HepG2 (cell line): ENCODE measurements around the gene HBA1. TPM values are rescaled to one million over a fixed set of nuclear protein-coding genes. Genes with fewer than 3 reads are reported as not detected.

Source experiments
- FLYWCH1 ChIP-seq: sonication (generic); formaldehyde crosslinking; IDR thresholded peaks from 2 replicates; pipeline ENCODE4 v1.8.1; 2023; ENCODE audit warnings: mild to moderate bottlenecking, missing genetic modification reagents
- GLI4 ChIP-seq: sonication (generic); formaldehyde crosslinking; IDR thresholded peaks from 2 replicates; pipeline ENCODE4 v1.5.1; 2020; ENCODE audit warnings: missing genetic modification reagents, mild to moderate bottlenecking, moderate library complexity, borderline replicate concordance
- KLF15 ChIP-seq: sonication (generic); formaldehyde crosslinking; IDR thresholded peaks from 2 replicates; pipeline ENCODE4 v1.8.1; 2023; ENCODE audit warnings: borderline replicate concordance, mild to moderate bottlenecking, inconsistent platforms, missing genetic modification reagents, mixed read lengths
- RFXAP ChIP-seq: sonication (generic); formaldehyde crosslinking; IDR thresholded peaks from 2 replicates; pipeline ENCODE4 v1.4.0; 2020; ENCODE audit warnings: missing genetic modification reagents, borderline replicate concordance
- SMAD1 ChIP-seq: sonication (generic); formaldehyde crosslinking; IDR thresholded peaks from 2 replicates; pipeline ENCODE4 v1.4.0; 2020; ENCODE audit warnings: missing genetic modification reagents, low read depth, mild to moderate bottlenecking, borderline replicate concordance
- TAF1 ChIP-seq: sonication (generic); formaldehyde crosslinking; IDR thresholded peaks from 2 replicates; pipeline ENCODE4 v1.4.0; 2020; ENCODE audit warnings: missing genetic modification reagents
- ZBTB7A ChIP-seq: sonication (generic); formaldehyde crosslinking; IDR thresholded peaks from 2 replicates; pipeline ENCODE4 v1.8.0; 2022; ENCODE audit warnings: mild to moderate bottlenecking, missing genetic modification reagents
- ZSCAN9 ChIP-seq: IDR thresholded peaks from 2 replicates; pipeline ENCODE4 v1.6.1; 2016; ENCODE audit warnings: borderline replicate concordance
- polyA plus RNA-seq, 8 experiments: library from polyadenylated mRNA; depleted of rRNA in 3 of 8; stranded (reverse) in 7 of 8; unstranded in 1 of 8; fragments of >200 nt; fragmentation: Illumina TruSeq in 4 of 8; extraction: Trizol in 4 of 8; gene quantifications; 2 replicates each; pipeline versions ENCODE4 v1.2.1 to v1.2.3, GENCODE V29; 2011 to 2016; ENCODE audit warnings: low read depth in 4 of 8, missing spikeins in 1 of 8, mixed read lengths in 1 of 8; ENCODE audit not compliant: insufficient read depth in 1 of 8
- total RNA-seq, 5 experiments: library from RNA; depleted of rRNA; stranded (reverse); fragments of >200 nt; fragmentation: Illumina TruSeq; extraction: Trizol; gene quantifications; 2 replicates each; pipeline ENCODE4 v1.2.3, GENCODE V29; 2016; ENCODE audit warnings: low read depth in 1 of 5
- TF ChIP-seq, protein P1 (sequence below): sonication (generic); formaldehyde crosslinking; IDR thresholded peaks from 2 replicates; pipeline ENCODE4 v1.8.0; 2022; ENCODE audit warnings: mild to moderate bottlenecking, missing genetic modification reagents; ENCODE audit not compliant: insufficient replicate concordance
- TF ChIP-seq, protein P2 (sequence below): sonication (generic); formaldehyde crosslinking; IDR thresholded peaks from 2 replicates; pipeline ENCODE4 v1.9.0; 2021; ENCODE audit warnings: mild to moderate bottlenecking, missing genetic modification reagents
- TF ChIP-seq, protein P3 (sequence below): sonication (generic); formaldehyde crosslinking; conservative IDR thresholded peaks from 2 replicates; pipeline ENCODE4 v1.4.0; 2020; ENCODE audit warnings: missing genetic modification reagents
- TF ChIP-seq, protein P4 (sequence below): sonication (generic); formaldehyde crosslinking; IDR thresholded peaks from 2 replicates; pipeline ENCODE4 v1.4.0; 2020; ENCODE audit warnings: missing genetic modification reagents, mild to moderate bottlenecking, borderline replicate concordance

Gene HBA1
- total and polyA plus RNA-seq, 2 of the 13 experiments (the other 11 are each of a cell fraction or from before 2014, with no cell fraction given), result 0.59 TPM; not detected in 1

DNA sequence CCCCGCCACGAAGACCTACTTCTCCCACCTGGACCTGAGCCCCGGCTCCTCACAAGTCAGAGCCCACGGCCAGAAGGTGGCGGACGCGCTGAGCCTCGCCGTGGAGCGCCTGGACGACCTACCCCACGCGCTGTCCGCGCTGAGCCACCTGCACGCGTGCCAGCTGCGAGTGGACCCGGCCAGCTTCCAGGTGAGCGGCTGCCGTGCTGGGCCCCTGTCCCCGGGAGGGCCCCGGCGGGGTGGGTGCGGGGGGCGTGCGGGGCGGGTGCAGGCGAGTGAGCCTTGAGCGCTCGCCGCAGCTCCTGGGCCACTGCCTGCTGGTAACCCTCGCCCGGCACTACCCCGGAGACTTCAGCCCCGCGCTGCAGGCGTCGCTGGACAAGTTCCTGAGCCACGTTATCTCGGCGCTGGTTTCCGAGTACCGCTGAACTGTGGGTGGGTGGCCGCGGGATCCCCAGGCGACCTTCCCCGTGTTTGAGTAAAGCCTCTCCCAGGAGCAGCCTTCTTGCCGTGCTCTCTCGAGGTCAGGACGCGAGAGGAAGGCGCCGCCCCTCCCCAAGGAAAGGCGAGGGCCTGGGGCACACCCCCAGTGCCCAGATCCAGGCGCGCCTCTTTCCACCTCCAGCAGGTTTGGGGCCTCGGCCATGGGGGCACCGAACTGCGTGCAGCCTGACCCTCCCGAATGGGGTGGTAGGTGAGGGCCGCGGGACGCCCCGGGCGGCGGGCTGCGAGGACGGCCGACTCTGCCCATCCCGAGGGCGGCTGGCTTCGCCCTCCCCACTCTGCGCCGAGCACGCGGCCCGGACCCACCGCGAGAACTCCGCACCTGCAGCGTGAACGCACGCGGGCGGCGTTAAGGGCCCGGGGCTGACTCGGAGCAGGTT lies 4.4 kb downstream of the HBA1 start (continued):
- TF ChIP-seq, protein P1, sequence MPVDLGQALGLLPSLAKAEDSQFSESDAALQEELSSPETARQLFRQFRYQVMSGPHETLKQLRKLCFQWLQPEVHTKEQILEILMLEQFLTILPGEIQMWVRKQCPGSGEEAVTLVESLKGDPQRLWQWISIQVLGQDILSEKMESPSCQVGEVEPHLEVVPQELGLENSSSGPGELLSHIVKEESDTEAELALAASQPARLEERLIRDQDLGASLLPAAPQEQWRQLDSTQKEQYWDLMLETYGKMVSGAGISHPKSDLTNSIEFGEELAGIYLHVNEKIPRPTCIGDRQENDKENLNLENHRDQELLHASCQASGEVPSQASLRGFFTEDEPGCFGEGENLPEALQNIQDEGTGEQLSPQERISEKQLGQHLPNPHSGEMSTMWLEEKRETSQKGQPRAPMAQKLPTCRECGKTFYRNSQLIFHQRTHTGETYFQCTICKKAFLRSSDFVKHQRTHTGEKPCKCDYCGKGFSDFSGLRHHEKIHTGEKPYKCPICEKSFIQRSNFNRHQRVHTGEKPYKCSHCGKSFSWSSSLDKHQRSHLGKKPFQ (CRISPR knock-in tag), result peak; percentile 86
- TF ChIP-seq GLI4 (peak; percentile 99), TAF1 (CRISPR knock-in tag) (peak; percentile 52; the same call in 1 of the 2 replicates), KLF15 (peak; percentile 96; the same call in 1 of the 2 replicates), ZBTB7A (peak; percentile 98), ZSCAN9 (peak; percentile 87; the same call in 1 of the 2 replicates), FLYWCH1 (CRISPR knock-in tag) (no peak), RFXAP (peak; percentile 85; the same call in 1 of the 2 replicates), SMAD1 (no peak)
- TF ChIP-seq, protein P2, sequence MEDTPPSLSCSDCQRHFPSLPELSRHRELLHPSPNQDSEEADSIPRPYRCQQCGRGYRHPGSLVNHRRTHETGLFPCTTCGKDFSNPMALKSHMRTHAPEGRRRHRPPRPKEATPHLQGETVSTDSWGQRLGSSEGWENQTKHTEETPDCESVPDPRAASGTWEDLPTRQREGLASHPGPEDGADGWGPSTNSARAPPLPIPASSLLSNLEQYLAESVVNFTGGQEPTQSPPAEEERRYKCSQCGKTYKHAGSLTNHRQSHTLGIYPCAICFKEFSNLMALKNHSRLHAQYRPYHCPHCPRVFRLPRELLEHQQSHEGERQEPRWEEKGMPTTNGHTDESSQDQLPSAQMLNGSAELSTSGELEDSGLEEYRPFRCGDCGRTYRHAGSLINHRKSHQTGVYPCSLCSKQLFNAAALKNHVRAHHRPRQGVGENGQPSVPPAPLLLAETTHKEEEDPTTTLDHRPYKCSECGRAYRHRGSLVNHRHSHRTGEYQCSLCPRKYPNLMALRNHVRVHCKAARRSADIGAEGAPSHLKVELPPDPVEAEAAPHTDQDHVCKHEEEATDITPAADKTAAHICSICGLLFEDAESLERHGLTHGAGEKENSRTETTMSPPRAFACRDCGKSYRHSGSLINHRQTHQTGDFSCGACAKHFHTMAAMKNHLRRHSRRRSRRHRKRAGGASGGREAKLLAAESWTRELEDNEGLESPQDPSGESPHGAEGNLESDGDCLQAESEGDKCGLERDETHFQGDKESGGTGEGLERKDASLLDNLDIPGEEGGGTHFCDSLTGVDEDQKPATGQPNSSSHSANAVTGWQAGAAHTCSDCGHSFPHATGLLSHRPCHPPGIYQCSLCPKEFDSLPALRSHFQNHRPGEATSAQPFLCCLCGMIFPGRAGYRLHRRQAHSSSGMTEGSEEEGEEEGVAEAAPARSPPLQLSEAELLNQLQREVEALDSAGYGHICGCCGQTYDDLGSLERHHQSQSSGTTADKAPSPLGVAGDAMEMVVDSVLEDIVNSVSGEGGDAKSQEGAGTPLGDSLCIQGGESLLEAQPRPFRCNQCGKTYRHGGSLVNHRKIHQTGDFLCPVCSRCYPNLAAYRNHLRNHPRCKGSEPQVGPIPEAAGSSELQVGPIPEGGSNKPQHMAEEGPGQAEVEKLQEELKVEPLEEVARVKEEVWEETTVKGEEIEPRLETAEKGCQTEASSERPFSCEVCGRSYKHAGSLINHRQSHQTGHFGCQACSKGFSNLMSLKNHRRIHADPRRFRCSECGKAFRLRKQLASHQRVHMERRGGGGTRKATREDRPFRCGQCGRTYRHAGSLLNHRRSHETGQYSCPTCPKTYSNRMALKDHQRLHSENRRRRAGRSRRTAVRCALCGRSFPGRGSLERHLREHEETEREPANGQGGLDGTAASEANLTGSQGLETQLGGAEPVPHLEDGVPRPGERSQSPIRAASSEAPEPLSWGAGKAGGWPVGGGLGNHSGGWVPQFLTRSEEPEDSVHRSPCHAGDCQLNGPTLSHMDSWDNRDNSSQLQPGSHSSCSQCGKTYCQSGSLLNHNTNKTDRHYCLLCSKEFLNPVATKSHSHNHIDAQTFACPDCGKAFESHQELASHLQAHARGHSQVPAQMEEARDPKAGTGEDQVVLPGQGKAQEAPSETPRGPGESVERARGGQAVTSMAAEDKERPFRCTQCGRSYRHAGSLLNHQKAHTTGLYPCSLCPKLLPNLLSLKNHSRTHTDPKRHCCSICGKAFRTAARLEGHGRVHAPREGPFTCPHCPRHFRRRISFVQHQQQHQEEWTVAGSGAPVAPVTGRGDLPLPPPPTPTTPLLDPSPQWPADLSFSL (CRISPR knock-in tag), result no peak
- TF ChIP-seq, protein P3, sequence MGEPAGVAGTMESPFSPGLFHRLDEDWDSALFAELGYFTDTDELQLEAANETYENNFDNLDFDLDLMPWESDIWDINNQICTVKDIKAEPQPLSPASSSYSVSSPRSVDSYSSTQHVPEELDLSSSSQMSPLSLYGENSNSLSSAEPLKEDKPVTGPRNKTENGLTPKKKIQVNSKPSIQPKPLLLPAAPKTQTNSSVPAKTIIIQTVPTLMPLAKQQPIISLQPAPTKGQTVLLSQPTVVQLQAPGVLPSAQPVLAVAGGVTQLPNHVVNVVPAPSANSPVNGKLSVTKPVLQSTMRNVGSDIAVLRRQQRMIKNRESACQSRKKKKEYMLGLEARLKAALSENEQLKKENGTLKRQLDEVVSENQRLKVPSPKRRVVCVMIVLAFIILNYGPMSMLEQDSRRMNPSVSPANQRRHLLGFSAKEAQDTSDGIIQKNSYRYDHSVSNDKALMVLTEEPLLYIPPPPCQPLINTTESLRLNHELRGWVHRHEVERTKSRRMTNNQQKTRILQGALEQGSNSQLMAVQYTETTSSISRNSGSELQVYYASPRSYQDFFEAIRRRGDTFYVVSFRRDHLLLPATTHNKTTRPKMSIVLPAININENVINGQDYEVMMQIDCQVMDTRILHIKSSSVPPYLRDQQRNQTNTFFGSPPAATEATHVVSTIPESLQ, result no peak
- TF ChIP-seq, protein P4, sequence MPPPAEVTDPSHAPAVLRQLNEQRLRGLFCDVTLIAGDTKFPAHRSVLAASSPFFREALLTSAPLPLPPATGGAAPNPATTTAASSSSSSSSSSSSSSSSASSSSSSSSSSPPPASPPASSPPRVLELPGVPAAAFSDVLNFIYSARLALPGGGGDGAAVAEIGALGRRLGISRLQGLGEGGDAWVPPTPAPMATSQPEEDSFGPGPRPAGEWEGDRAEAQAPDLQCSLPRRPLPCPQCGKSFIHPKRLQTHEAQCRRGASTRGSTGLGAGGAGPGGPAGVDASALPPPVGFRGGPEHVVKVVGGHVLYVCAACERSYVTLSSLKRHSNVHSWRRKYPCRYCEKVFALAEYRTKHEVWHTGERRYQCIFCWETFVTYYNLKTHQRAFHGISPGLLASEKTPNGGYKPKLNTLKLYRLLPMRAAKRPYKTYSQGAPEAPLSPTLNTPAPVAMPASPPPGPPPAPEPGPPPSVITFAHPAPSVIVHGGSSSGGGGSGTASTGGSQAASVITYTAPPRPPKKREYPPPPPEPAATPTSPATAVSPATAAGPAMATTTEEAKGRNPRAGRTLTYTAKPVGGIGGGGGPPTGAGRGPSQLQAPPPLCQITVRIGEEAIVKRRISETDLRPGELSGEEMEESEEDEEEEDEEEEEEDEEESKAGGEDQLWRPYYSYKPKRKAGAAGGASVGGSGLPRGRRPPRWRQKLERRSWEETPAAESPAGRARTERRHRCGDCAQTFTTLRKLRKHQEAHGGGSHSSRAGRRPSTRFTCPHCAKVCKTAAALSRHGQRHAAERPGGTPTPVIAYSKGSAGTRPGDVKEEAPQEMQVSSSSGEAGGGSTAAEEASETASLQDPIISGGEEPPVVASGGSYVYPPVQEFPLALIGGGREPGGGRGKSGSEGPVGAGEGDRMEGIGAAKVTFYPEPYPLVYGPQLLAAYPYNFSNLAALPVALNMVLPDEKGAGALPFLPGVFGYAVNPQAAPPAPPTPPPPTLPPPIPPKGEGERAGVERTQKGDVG (CRISPR knock-in tag), result peak; percentile 63; the same call in 1 of the 2 replicates
